Stimulated activated naive CD8-positive, alpha-beta T cell treated with anti-CD3 and anti-CD28 coated beads, Interleukin-15, amount 100 ng/mL, for 72 hours (primary cell): ENCODE results near the gene WNT3A.

Experiments
- ATAC-seq: fragments of 150-1000 bp; cut with Tn5 transposase; 2 replicates; pipeline ENCODE4 v1.10.0; 2021; ENCODE audit warnings: mild to moderate bottlenecking, moderate library complexity
- DNase-seq, 2 donors: peaks; one replicate each; pipeline ENCODE4 v3.0.0; 2021 to 2022
- H3K27ac Mint-ChIP-seq, 2 donors: one replicate each; pipeline ENCODE4 v1.8.0; 2022; ENCODE audit warnings: mild to moderate bottlenecking in 2 of 2, mixed read lengths in 2 of 2, moderate library complexity in 2 of 2
- H3K27me3 Mint-ChIP-seq: one replicate; pipeline ENCODE4 v1.8.0; 2022; ENCODE audit warnings: mixed read lengths
- H3K4me1 Mint-ChIP-seq: one replicate; pipeline ENCODE4 v1.8.0; 2022; ENCODE audit warnings: mild to moderate bottlenecking, mixed read lengths
- H3K4me3 Mint-ChIP-seq, 2 donors: one replicate each; pipeline ENCODE4 v1.8.0; 2022; ENCODE audit warnings: mild to moderate bottlenecking in 2 of 2, mixed read lengths in 2 of 2, moderate library complexity in 1 of 2
- H3K9me3 Mint-ChIP-seq, 2 donors: one replicate each; pipeline ENCODE4 v1.8.0; 2022; ENCODE audit warnings: mixed read lengths in 2 of 2

Gene WNT3A

GRCh38 chr1:228074954-228075730 is 68.3 kb downstream of the WNT3A start:
- no peak overlapping the region for H3K27ac Mint-ChIP-seq
- H3K27me3 Mint-ChIP-seq, result no peaks in the 10 kb centered on the region
- DNase-seq (no peak), ATAC-seq (no peak)
- H3K4me1 Mint-ChIP-seq, result peaks cover 27% of the 10 kb centered on the region
- H3K4me3 Mint-ChIP-seq, result no peak overlapping the region
- H3K9me3 Mint-ChIP-seq, result no peaks in the 10 kb centered on the region

GRCh38 chr1:228075801-228076271 is 69.0 kb downstream of the WNT3A start:
- Mint-ChIP-seq H3K4me1 (peaks cover 30% of the 10 kb centered on the region), H3K4me3 (no peak overlapping the region), H3K27me3 (no peaks in the 10 kb centered on the region), H3K27ac (no peak overlapping the region), H3K9me3 (no peaks in the 10 kb centered on the region)
- ATAC-seq (no peak), DNase-seq (no peak)

GRCh38 chr1:228076796-228077430 is 70.1 kb downstream of the WNT3A start:
- Mint-ChIP-seq H3K9me3 (no peaks in the 10 kb centered on the region), H3K4me1 (peaks cover 40% of the 10 kb centered on the region), H3K4me3 (no peak overlapping the region), H3K27me3 (no peaks in the 10 kb centered on the region), H3K27ac (peak overlapping the region in 1 of 2 donors; percentile 7)
- DNase-seq (no peak), ATAC-seq (no peak)

- Mint-ChIP-seq H3K27me3 (no peaks in the 10 kb centered on the region), H3K27ac (no peak overlapping the region), H3K4me1 (peaks cover 41% of the 10 kb centered on the region), H3K9me3 (no peaks in the 10 kb centered on the region), H3K4me3 (no peak overlapping the region)
- ATAC-seq (no peak), DNase-seq (no peak)
Observed at GRCh38 chr1:228077565-228078330, 71.0 kb downstream of the WNT3A start.

GRCh38 chr1:228079013-228079412 is 72.2 kb downstream of the WNT3A start:
- Mint-ChIP-seq H3K9me3 (no peaks in the 10 kb centered on the region), H3K4me1 (peaks cover 49% of the 10 kb centered on the region), H3K27me3 (no peaks in the 10 kb centered on the region), H3K27ac (no peak overlapping the region), H3K4me3 (no peak overlapping the region)
- ATAC-seq (no peak), DNase-seq (no peak)

- DNase-seq (no peak), ATAC-seq (no peak)
- Mint-ChIP-seq H3K4me3 (peak overlapping the region in 1 of 2 donors; percentile 39), H3K27ac (peak overlapping the region in 1 of 2 donors; percentile 76), H3K9me3 (no peaks in the 10 kb centered on the region), H3K4me1 (peaks cover 56% of the 10 kb centered on the region), H3K27me3 (no peaks in the 10 kb centered on the region)
Observed at GRCh38 chr1:228079601-228080263, 72.9 kb downstream of the WNT3A start.

- H3K9me3 Mint-ChIP-seq, result no peaks in the 10 kb centered on the region
- peaks cover 70% of the 10 kb centered on the region for H3K4me1 Mint-ChIP-seq
- DNase-seq, result no peak
- H3K4me3 Mint-ChIP-seq, result peak overlapping the region; percentile 92
- peak overlapping the region; percentile 82 to 87 for H3K27ac Mint-ChIP-seq
- ATAC-seq, result no peak
- no peaks in the 10 kb centered on the region for H3K27me3 Mint-ChIP-seq
Observed at GRCh38 chr1:228081144-228081543, 74.3 kb downstream of the WNT3A start.

- H3K27ac Mint-ChIP-seq, result peak overlapping the region; percentile 90 to 93
- no peak for DNase-seq
- H3K9me3 Mint-ChIP-seq, result no peaks in the 10 kb centered on the region
- H3K27me3 Mint-ChIP-seq, result no peaks in the 10 kb centered on the region
- H3K4me3 Mint-ChIP-seq, result peak overlapping the region; percentile 92
- peak; percentile 42 for ATAC-seq
- H3K4me1 Mint-ChIP-seq, result peaks cover 75% of the 10 kb centered on the region
Observed at GRCh38 chr1:228081578-228082213, 74.9 kb downstream of the WNT3A start.

GRCh38 chr1:228082214-228082917 is 75.6 kb downstream of the WNT3A start, which contains the start of gene ARF1:
TSS of gene ARF1 (plus strand) at chr1:228082708. CDS start at chr1:228097115, 14,407 bp downstream.
- Mint-ChIP-seq H3K4me1 (peaks cover 78% of the 10 kb centered on the region), H3K27me3 (no peaks in the 10 kb centered on the region), H3K27ac (peak within 1 kb of the TSS; percentile 97 to 99), H3K9me3 (no peaks in the 10 kb centered on the region), H3K4me3 (peak within 1 kb of the TSS; percentile 92 to 95)
- DNase-seq, result peak; percentile 92 to 94
- ATAC-seq, result peak; percentile 89

- Mint-ChIP-seq H3K27ac (peak overlapping the region; percentile 97 to 99), H3K27me3 (no peaks in the 10 kb centered on the region), H3K9me3 (no peaks in the 10 kb centered on the region), H3K4me1 (peaks cover 80% of the 10 kb centered on the region), H3K4me3 (peak overlapping the region; percentile 92 to 95)
- ATAC-seq (peak; percentile 41), DNase-seq (peak in 1 of 2 donors; percentile 28)
Observed at GRCh38 chr1:228082918-228083870, 76.4 kb downstream of the WNT3A start.

- Mint-ChIP-seq H3K27me3 (no peaks in the 10 kb centered on the region), H3K4me1 (peaks cover 83% of the 10 kb centered on the region), H3K27ac (peak overlapping the region; percentile 97 to 99), H3K9me3 (no peaks in the 10 kb centered on the region), H3K4me3 (peak overlapping the region; percentile 92 to 95)
- DNase-seq (no peak), ATAC-seq (no peak)
Observed at GRCh38 chr1:228083871-228084278, 77.1 kb downstream of the WNT3A start.

GRCh38 chr1:228084325-228084724 is 77.5 kb downstream of the WNT3A start:
- H3K4me1 Mint-ChIP-seq, result peaks cover 83% of the 10 kb centered on the region
- peak overlapping the region; percentile 97 to 99 for H3K27ac Mint-ChIP-seq
- no peaks in the 10 kb centered on the region for H3K9me3 Mint-ChIP-seq
- ATAC-seq (no peak), DNase-seq (no peak)
- H3K27me3 Mint-ChIP-seq, result no peaks in the 10 kb centered on the region
- peak overlapping the region; percentile 92 to 95 for H3K4me3 Mint-ChIP-seq

GRCh38 chr1:228084797-228085196 is 78.0 kb downstream of the WNT3A start:
- Mint-ChIP-seq H3K27me3 (no peaks in the 10 kb centered on the region), H3K4me1 (peaks cover 83% of the 10 kb centered on the region), H3K27ac (peak overlapping the region in 1 of 2 donors; percentile 93), H3K4me3 (peak overlapping the region; percentile 92 to 95), H3K9me3 (no peaks in the 10 kb centered on the region)
- DNase-seq (no peak), ATAC-seq (no peak)
